Stimulated activated CD8-positive, alpha-beta memory T cell treated with anti-CD3 and anti-CD28 coated beads, Interleukin-12 subunit alpha, Interleukin-12 subunit beta, amount 100 ng/mL, for 4 hours (primary cell): ENCODE data around the gene FZD7.

Experiments
- DNase-seq: peaks from one replicate; pipeline ENCODE4 v3.0.0-alpha.2; 2020; ENCODE audit warnings: low read depth

Gene FZD7

DNA sequence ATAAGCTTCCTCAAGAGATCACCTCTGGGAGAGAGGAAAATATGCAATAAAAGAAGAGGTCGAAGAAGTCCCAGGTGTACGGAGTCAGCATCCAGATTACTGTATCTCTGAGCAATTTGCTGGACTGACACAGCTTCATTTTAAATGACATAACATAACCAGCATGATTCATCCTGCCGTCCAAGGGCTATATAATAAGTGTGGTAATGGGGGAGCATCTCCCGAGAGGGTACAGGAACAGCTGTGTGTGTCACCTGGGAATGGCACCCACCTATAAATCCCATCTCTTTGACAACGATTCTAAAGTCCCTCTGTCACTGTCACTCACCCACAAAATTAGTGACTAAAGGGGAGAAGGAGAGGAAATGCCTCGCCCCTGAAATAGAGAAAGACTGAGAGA, 19.3 kb upstream of the FZD7 start:
- no peak for DNase-seq

- no peak for DNase-seq
Observed at GRCh38 chr2:202014759-202015211, 18.9 kb upstream of the FZD7 start.

DNA sequence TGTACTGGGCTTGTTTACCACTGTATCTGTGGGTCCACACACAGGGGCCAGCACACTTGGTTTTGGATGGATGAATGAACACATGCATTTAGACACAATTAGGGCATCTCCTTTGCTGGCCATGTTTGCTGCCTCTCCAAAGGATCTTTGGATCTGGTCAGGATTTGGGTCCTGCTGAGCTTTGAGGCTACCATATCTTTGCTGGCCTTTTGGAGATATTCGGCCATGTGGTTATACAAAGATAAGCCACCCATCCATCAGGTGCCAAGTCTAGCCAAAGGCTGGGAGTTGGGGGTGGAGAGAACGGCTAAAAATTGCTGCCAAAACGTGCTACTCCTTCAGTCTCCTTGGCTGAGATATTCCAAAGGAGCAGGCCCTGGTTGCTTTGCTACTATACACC, 18.2 kb upstream of the FZD7 start:
- DNase-seq = no peak

GRCh38 chr2:202016579-202017227, 17.0 kb upstream of the FZD7 start:
- DNase-seq = no peak

GRCh38 chr2:202017940-202018339, 15.7 kb upstream of the FZD7 start:
- DNase-seq = no peak

DNA sequence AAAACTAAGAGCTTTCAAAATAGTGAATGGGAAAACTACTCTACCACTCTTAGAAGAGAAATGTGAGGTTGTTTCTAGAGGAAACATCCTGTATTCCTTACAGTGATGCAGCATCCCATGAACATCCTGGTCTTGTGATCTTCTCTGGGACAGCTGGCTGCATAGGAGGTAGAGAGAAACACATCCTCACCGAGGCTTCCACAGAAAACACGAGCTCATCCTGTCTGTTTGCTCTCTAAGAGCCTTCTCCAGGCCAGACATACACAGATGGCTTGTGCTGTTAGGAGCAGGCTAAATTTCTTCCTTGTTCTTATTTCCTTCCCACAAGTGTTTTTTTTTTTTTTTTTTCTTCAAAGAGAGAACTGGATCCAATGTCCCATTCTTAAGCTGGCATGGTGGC, 14.7 kb upstream of the FZD7 start:
- DNase-seq = no peak

- no peak for DNase-seq
Observed at GRCh38 chr2:202019689-202020450, 13.8 kb upstream of the FZD7 start.

GRCh38 chr2:202022755-202023154, 10.9 kb upstream of the FZD7 start:
- no peak for DNase-seq

DNA sequence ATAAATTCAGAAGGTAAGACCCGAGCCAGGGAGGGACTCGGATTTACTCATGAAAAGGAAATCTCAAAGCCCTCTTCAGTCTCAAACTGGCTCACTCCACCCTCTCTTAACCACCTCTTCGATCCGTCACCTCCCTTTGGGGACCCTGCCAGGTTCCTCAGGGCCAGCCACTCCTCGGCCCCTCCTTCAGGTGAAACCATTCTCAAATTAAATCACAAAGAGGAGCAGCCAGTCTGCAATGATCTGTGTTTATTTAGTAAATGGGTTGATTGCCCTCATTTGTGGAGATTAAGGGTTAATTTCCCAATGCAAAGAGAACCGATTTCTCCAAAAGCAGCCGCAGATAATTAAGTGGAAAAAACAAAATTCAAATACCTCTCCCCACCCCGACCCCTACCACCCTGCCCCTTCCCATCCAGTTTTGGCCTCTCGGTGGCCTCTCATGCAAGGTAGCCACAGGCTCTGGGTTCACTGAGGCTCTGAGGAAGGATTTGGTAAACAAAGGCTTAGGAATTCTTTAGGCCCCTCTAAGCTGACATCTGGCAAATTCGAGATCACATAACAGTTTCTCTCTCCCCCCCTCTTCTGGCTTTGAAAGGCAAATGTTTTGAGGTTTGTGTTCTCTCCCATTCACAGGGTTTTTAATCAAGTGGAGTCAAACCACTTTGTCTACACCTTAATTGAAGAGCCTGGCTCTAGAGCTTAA, 10.3 kb upstream of the FZD7 start:
- DNase-seq = no peak

- DNase-seq = no peak
Observed at GRCh38 chr2:202023904-202024266, 9.8 kb upstream of the FZD7 start.

GRCh38 chr2:202024871-202025270, 8.8 kb upstream of the FZD7 start:
- DNase-seq = no peak

DNA sequence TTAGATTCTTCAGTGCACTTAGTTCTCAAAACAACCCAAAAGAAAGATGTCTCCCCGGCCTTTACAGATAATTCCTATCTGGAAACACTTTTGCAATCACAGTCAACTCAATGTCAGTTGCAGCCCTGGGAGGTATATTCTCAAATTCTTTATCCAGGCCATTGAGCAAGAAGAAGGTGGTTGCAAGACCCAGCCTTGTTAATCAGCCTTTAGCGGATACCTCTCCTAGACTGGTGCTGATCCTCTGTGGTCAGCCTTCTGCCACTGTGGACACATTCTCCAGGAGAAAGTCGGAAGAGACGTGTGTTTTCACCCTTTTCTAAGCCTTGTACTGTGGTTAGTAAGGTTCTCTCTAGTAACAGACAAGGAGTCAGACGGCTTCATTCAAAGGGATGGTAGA, 7.8 kb upstream of the FZD7 start:
- DNase-seq = no peak

DNA sequence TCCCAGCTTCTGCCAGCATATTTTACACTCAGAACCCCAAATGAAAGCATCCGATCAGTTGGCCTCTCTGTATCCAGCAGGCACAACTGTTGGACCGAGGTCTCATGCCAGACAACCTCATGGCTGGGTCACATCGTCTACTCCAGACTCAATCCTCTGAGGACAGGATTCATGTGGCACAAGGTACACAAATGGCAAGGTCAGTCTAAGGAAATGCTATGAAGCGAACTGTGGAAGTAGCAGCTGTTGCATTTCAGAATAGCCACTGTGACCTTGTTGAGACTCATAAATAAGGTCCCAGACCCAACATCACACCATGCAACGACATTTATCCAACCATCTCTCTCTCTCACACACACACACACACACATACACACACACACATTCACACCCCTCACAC, 7.1 kb upstream of the FZD7 start:
- DNase-seq = no peak

DNA sequence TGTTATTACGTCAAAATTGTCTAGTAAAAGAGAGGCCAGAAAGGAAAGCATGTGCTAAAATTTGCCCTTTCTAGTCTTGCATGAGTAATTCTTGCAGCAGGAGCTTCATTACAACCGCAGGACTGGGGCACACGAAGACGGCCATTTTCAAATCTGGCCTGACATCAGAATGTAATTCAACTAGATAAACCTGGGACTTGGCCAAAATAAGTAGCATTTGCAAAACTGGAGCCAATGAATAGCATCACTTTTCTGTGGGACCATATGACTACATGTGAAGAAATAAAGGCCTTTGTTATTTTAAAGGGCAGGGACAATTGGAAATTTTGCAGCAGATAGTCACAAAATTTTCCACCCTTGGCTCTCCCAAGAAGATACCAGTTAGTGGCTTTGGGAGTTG, 3.0 kb upstream of the FZD7 start:
- no peak for DNase-seq

GRCh38 chr2:202031246-202031951, 2.3 kb upstream of the FZD7 start:
- DNase-seq = no peak

DNA sequence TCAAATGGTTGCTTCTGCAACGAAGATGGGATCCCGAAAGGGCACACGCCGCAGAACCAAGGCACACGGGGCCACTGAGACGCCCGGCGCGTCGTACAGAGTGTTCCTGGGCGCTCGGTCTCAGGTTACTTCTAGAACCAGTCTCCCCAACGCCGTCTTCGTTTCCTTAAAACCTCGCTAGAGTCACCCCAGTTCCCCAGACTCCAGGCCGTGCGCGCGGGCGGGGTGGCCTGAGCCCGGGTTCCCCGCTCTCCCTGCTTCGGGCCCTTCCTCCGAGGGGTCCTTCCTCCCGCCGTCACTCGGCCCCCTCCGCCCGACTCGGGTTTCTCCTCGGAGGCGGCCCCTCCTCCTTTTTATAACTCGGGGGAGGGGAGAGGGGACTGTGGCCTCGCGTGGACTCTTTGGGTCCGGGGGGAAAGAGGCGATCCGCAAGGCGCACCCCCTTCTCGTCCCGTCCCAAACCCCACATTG, 774 bp upstream of the FZD7 start:
- DNase-seq = no peak

- no peak for DNase-seq
Observed at GRCh38 chr2:202034249-202035088, 814 bp downstream of the FZD7 start.

DNA sequence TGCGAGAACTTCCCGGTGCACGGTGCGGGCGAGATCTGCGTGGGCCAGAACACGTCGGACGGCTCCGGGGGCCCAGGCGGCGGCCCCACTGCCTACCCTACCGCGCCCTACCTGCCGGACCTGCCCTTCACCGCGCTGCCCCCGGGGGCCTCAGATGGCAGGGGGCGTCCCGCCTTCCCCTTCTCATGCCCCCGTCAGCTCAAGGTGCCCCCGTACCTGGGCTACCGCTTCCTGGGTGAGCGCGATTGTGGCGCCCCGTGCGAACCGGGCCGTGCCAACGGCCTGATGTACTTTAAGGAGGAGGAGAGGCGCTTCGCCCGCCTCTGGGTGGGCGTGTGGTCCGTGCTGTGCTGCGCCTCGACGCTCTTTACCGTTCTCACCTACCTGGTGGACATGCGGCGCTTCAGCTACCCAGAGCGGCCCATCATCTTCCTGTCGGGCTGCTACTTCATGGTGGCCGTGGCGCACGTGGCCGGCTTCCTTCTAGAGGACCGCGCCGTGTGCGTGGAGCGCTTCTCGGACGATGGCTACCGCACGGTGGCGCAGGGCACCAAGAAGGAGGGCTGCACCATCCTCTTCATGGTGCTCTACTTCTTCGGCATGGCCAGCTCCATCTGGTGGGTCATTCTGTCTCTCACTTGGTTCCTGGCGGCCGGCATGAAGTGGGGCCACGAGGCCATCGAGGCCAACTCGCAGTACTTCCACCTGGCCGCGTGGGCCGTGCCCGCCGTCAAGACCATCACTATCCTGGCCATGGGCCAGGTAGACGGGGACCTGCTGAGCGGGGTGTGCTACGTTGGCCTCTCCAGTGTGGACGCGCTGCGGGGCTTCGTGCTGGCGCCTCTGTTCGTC, 1.7 kb downstream of the FZD7 start:
- no peak for DNase-seq

- DNase-seq = no peak
Observed at GRCh38 chr2:202035941-202036372, 2.3 kb downstream of the FZD7 start.

GRCh38 chr2:202036601-202037037, 3.0 kb downstream of the FZD7 start:
- no peak for DNase-seq
